ENCODE measurements around the gene PIK3AP1.
"Not testable (repeated sequence)": the region's sequence is repeated elsewhere in the genome, so short reads cannot be mapped to it uniquely, and the experiment has no call there.

The PIK3AP1 gene

DNA sequence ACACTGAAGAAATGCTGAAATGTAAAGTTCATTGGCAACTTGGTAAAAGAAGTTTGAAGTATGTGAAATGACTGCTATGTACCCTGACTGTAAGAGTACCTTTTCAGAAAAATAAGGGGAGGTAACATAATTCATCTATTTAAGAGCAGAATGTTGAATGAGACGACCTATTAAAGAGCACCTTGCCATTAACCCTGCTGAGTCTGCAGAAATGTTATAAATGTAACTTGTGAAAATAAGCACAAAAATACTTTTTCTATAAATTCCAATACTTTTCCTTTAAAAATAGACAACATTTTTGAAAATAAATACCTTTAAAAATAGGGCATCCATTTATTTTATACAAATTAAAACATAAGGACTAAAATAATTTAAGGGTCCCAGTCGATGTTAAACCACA, 141.2 kb downstream of the PIK3AP1 start:
- DNase-seq, result no peak

DNA sequence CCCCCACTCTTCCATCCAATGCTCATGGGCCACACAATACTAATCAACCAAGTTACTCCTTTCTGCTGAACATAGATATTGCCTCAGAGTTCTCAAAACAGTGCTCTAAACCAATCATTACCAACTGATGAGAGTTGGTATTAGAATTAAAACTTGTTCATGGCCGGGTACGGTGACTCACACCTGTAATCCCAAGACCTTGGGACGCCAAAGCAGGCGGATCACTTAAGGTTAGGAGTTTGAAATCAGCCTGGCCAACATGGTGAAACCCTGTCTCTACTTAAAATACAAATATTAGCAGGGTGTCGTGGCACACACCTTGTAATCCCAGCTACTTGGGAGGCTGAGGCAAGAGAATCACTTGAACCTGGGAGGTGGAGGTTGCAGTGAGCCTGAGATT, 141.7 kb downstream of the PIK3AP1 start:
- DNase-seq, result no peak

DNA sequence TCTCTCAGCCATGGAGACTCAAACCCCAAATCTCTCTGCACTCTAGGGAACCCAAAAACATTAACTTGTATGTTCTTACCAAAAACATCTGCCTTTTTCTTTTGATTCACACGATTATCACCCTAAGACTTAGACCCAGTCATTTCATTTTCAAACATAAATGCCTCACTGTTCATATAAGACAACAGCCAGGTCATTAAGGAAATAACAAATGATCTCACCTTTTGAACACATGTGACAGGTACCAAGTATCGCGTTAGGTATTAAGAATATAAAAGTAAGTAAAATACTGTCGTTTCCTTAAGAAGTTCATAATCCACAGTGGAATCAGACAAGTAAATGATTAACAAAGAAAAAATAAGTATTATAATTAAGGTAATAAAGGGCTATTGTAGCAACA, 142.3 kb downstream of the PIK3AP1 start:
- no peak for DNase-seq

DNA sequence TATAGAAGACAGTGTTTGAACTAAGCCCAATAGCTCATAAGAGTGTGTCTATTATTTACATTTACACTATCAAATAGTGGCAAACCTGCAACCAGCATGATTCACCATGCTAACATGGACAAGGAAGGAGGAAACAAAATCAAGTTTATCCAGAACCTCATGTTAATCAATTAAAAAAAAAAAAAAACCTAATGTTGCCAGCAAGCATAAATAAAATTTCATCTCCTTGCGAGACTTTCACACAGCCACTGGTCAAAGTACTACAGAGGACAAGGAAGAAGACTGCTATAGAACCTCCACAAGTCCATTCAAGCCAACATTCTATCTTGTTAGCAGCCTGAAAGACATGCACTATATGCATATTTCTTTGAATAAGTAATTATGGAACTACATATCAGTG, 143.2 kb downstream of the PIK3AP1 start:
- DNase-seq, result no peak

DNA sequence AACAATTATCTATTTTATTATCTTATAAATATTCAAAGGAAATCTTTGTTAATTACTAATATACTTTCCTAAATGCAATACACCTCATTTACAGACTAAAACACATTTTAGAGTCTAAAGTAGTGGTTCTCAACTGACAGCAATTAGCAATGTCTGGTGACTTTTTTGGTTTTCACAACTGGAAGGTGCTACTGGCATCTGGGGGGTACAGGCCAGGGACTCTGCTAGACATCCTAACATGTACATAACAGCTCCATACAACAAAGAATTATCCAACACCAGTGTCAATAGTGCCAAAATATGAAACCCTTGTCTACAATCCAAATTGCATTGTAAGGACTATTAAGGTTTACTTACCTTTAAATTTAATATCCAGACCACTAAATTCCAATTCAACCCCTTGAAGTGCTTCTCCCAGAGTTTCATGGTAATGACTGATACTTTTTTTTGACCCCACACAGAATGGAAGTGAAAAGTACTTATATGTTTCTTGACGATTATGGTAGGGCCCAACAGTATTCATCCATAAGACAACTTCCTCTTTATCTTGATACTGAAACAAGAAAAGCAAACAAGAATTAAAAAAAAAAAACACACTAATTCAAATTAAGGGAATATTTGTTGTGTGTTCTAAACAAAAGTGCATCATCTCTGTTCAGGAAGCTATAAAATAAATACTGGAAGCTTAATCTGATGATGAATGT, 143.9 kb downstream of the PIK3AP1 start:
- no peak for DNase-seq

DNA sequence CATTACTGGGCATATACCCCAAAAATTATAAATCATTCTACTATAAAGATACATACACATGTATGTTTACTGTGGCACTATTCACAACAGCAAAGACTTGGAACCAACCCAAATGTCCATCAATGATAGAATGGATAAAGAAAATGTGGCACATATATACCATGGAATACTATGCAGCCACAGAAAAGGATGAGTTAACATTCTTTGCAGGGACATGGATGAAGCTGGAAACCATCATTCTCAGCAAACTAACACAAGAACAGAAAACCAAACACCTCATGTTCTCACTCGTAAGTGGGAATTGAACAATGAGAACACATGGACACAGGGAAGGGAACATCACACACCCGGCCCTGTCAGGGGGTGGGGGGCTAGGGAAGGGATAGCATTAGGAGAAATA, 145.8 kb downstream of the PIK3AP1 start:
- DNase-seq, result not testable (repeated sequence)

DNA sequence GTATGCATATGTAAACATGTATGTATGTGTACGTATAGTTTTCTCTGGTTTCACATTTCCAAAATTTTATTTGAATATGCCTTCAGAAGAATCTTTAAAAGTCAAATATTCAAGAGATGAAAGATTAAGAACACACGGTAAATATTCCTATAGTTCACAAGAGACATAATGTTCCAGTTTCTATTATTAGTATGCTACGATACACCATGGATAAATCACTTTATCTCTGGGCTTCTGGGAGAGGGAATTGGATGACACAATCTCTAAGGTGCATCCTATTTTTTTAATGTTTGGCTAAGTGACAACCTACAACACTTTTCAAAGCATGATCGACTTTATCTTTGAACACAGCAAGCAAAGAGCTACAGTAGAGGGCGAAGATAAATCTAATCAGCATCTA, 147.3 kb downstream of the PIK3AP1 start:
- DNase-seq, result no peak

DNA sequence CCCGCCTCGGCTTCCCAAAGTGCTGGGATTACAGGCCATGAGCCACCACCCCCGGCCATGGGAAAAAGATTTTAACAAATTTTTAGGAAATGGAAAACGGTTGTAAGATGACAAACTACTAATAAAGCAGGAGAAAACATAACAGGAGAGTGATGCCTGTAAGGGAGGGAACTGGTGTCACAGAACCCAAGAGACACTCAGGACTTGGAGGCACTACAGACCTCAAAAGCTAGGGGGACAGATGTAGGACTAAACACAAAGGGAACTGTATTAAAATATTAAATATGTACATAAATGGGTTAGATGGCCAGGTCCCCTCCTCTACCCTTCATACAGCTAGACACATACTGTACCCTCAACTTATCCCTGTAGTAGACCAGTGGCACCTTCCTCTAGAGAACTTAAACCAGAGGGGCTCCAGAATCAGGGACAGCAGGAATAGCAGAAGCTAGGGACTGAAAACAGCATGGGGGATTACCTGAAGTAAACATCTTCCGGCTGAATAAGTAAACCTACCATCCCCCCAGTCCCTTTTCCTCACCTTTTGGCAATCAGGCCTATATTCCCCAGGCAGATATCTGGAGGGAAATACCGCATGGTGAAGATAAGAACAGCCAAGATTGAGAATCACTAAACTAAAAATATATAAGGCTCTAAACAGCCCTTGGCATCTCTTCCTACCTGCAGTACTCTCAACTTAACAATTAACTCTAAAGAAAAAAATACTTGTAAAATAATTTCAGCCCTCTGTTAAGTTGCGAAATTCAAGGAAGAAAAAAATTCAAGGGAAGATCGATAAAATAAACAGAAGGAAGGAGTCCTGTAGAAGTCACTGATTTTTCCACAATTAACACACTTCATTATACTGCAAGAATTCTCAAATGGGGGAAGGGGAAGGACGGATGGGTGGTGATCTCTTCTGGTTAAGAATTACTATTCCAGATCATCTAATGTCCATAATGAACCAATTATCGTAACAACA, 149.0 kb downstream of the PIK3AP1 start:
- DNase-seq, result no peak

DNA sequence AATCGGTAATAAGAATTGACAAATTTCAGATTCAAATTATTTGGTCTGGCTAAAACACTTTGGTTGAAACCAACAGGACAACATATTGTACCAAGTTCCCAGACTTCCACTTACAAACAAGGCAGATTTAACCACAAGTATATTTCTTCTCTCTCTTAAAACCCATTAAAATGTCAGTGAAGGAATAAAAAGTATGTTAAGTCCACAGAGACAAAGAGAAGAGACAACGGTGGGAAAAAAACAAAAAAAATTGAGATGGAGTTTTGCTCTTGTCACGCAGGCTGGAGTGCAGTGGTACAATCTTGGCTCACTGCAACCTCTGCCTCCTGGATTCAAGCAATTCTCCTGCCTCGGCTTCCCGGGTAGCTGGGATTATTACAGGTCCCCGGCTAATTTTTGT, 149.8 kb downstream of the PIK3AP1 start:
- no peak for DNase-seq

DNA sequence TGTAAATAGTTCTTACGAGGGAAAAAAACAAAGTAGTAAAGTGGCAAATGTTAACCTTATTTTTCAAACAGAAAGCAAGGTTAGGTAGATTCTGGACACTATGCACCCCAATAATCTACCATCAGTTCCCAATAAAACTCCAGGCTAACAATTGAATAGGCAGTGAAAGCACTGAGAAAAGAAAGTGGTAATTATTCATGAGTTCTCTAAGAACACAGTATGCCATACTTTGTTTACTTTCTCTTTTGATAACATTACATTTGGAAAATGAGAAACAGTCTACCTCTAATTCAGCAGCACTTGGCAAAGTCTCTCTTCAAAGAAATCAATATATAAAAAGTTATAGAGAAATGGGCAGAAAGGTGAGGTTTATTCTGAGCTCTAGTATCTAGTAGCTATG, 151.9 kb downstream of the PIK3AP1 start:
- DNase-seq, result no peak

DNA sequence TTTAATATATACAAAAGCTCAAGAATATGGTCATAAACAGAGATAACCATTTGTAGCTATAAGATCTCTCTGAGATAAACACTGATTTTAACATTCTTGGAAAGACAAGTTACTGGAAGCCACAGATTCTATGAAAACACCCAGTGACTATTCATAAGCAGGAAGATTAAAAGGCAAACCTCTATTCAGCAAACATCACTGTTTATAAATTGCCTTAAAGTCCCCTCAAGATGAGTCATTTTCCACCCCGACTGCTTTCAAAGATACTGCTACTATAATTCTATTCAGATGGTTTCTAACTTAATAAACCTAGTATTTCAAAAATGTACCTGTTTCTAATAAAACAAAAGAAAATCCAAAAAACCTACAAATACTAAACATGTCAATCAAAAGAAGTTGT, 154.5 kb downstream of the PIK3AP1 start:
- no peak for DNase-seq

DNA sequence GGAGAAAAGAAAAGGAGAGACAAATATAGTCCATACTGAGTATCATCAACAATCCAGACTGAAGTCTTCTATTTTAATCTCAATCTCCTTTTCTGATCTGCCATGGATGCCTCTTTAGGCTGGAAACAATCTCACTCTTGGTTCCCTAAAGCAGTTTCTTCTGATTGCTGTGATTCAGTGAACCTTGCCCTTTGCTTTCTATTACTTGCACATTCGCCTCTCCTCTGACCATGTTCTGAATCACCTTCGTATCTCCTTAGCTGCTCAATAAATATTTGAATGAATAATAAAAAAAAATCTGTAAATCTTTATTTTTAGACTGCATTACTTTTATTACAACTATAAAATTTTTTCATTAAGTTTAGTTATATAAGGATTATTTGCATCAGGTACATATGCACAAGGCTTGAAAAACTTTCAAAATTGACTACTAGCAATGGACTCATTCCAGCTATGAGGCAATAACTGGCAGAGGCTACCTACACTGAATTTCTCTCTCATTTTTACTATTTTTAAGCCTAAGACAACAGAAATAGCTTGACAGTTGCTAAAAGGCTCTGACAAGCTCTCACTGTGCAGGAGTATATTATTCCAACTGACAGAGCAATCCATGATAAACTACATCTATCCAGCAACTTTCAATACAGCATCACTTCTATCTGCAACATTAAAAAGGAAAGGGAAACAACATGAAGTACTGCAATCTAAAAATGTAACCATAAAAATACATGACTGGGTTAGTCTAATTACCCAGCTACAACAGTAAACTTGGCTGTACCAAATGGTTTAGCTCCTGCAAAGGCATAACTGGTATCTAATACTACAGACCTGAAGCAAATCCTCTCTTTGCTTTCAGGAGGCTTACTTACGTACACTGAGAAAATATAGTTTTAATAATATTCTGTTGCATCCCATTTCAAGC, 159.1 kb downstream of the PIK3AP1 start:
- DNase-seq, result no peak

DNA sequence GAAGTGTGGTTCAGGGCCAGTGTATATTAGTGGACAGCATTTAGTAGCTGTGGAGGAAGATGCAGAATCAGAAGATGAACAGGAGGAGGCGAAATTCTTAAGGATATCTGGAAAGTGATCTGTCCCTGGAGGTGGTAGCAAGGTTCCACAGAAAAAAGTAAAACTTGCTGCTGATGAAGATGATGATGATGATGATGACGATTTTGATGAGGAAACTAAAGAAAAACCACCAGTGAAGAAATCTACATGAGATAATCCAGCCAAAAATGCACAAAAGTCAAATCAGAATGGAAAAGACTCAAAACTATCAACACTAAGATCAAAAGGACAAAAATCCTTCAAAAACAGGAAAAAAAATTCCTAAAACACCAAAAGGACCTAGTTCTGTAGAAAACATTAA, 159.8 kb downstream of the PIK3AP1 start:
- DNase-seq, result no peak

DNA sequence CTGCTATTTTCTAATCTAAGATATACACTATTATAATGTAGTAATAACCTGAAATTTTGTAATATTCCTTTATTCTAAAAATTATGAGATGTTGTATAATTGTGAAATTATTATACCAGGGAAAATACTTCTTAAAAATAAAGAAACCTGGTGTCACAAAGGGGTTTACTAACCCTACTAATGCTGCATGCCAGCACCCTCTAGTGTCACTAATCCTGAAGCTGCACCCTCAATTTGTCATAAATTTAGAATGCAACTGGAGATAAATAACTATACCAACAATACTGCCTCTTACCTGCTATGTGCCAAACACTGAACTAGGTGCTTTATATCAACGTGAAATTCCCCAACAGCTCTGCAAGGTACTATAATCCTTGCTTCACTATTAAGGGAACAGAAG, 164.3 kb downstream of the PIK3AP1 start:
- peak in 6 of 56 donors; percentile 0 to 40 (median 6) for DNase-seq

DNA sequence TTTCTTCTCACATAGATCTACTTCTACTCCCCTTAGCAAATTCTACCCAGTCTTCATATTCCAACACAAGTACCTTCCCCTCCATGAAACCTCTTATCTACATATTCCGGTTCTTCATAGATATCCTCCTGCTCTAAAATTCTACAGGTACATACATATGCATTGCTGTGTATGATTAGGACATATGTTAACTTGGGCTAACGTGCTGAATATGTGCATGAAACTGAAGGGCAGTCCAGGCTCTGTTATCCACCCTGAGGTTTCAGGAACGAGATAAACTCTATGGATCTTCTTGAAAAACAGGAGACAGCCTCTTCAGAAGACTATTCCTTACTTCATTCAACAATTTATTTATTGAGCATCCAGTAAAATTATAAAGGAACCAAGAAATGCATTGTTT, 165.0 kb downstream of the PIK3AP1 start:
- DNase-seq, result no peak

DNA sequence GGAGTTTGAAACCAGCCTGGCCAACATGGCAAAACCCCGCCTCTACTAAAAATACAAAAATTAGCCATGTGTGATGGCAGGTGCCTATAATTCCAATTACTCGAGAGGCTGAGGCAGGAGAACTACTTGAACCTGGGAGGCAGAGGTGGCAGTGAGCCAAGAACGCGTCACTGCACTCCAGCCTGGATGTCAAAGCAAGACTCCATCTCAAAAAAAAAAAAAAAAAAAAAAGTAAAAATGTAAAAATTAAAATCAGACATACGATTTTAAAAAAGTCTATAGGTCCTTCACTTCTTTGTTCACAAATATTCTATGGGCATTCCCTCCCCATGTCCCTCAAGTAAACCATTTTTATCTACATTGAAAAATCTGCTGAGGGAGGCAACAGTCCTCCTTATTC, 171.7 kb downstream of the PIK3AP1 start:
- DNase-seq, result peak in 1 of 56 donors; percentile 2

DNA sequence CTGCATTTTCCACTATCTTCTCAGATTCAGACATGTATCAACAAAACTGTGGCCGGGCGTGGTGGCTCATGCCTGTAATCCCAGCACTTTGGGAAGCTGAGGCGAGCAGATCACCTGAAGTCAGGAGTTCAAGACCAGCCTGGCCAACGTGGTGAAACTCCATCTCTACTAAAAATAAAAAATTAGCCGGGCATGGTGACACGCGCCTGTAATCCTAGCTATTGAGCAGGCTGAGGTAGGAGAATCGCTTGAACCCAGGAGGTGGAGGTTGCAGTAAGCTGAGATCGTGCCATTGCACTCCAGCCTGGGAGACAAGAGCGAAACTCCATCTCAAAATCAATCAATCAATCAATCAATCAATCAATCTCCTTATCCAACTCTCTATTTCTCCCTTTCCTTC, 174.8 kb downstream of the PIK3AP1 start:
- not testable (repeated sequence) for DNase-seq

Data from amygdala (tissue), 56 donors.